DND-41 (cell line): Measurements from ENCODE around the gene SEC22A.

Experiments used
- CTCF ChIP-seq: IDR thresholded peaks from 2 replicates; pipeline ENCODE4 v1.5.1; 2012; ENCODE audit warnings: borderline replicate concordance, low read length, moderate library complexity, mild to moderate bottlenecking; ENCODE audit not compliant: poor library complexity, severe bottlenecking; ENCODE audit errors: extremely low read depth
- EZH2 ChIP-seq: IDR thresholded peaks from 3 replicates; pipeline ENCODE4 v1.6.1; 2012; ENCODE audit warnings: borderline replicate concordance, low read depth, mild to moderate bottlenecking, moderate library complexity, low read length, inconsistent platforms; ENCODE audit not compliant: severe bottlenecking

GRCh38 chr3:123246866-123247265 is 45.1 kb downstream of the SEC22A start:
- TF ChIP-seq CTCF (no peak), EZH2 (no peak)
